Sigmoid colon (tissue), 4 donors: ENCODE measurements around the gene EID2B.

Source experiments
- POLR2A ChIP-seq, 2 donors: fragments of 450-650 bp; IDR thresholded peaks; one replicate each; pipeline ENCODE4 v1.6.1; 2016; ENCODE audit warnings: antibody characterized with exemption in 2 of 2, mild to moderate bottlenecking in 2 of 2, moderate library complexity in 2 of 2
- POLR2AphosphoS5 ChIP-seq, 4 donors: sonication (generic); formaldehyde crosslinking; IDR thresholded peaks; one replicate each; pipeline ENCODE4 v1.6.1; 2017; ENCODE audit warnings: antibody characterized with exemption in 4 of 4

GRCh38 chr19:39557811-39558623 is 25.4 kb upstream of the EID2B start:
- TF ChIP-seq POLR2AphosphoS5 (IDR thresholded peaks at IDR 0.05) (no peak), POLR2A (IDR thresholded peaks at IDR 0.05) (no peak)
